Activated CD8-positive, alpha-beta T cell treated with anti-CD3 and anti-CD28 coated beads for 36 hours (primary cell): ENCODE data around the gene TAF10. TPM values are rescaled to one million over a fixed set of nuclear protein-coding genes. Genes with fewer than 3 reads are reported as not detected.

Experiments
- ATAC-seq: fragments of 200-7000 bp; cut with Tn5 transposase; one replicate; pipeline ENCODE4 v1.10.0; 2021; ENCODE audit warnings: mild to moderate bottlenecking, moderate library complexity
- CTCF ChIA-PET: fragments of 350-600 bp; sonication (Branson Sonifier 250); formaldehyde crosslinking; loops from one replicate; lab custom pipeline; 2021; ENCODE audit warnings: antibody characterized with exemption; lab: Charles Lee
- POLR2A ChIA-PET: fragments of 350-600 bp; sonication (Branson Sonifier 250); formaldehyde crosslinking; loops from one replicate; lab custom pipeline; 2021; ENCODE audit warnings: antibody characterized with exemption; lab: Charles Lee
- DNase-seq: peaks from one replicate; pipeline ENCODE4 v3.0.0-alpha.2; 2020
- H3K27ac Mint-ChIP-seq: one replicate; pipeline ENCODE4 v1.8.0; 2021; ENCODE audit warnings: mild to moderate bottlenecking, mixed read lengths
- H3K27me3 Mint-ChIP-seq: one replicate; pipeline ENCODE4 v1.8.0; 2021; ENCODE audit warnings: mixed read lengths
- H3K36me3 Mint-ChIP-seq: one replicate; pipeline ENCODE4 v1.8.0; 2021; ENCODE audit warnings: low read depth, mixed read lengths
- H3K4me1 Mint-ChIP-seq: one replicate; pipeline ENCODE4 v1.8.0; 2021; ENCODE audit warnings: low read depth, mixed read lengths
- H3K4me3 Mint-ChIP-seq: one replicate; pipeline ENCODE4 v1.8.0; 2021; ENCODE audit warnings: mild to moderate bottlenecking, moderate library complexity, mixed read lengths
- H3K9me3 Mint-ChIP-seq: one replicate; pipeline ENCODE4 v1.8.0; 2021; ENCODE audit warnings: mixed read lengths
- intact Hi-C: fragments of 100-400 bp; cut with micrococcal nuclease; formaldehyde crosslinking; loops from one replicate; pipeline ENCODE4 v1.10.0; 2022
- total RNA-seq, 2 experiments: library from RNA; stranded (reverse); gene quantifications; one replicate each; pipeline ENCODE4 v1.2.3, GENCODE V29; 2021
- TF ChIP-seq, protein P1 (sequence below): fragments of 200-600 bp; IDR thresholded peaks from one replicate; pipeline ENCODE4 v1.8.0; 2022; ENCODE audit warnings: antibody characterized with exemption, mild to moderate bottlenecking

The TAF10 gene
- total RNA-seq, 2 experiments from 2014 or later: 151 to 160 TPM

DNA sequence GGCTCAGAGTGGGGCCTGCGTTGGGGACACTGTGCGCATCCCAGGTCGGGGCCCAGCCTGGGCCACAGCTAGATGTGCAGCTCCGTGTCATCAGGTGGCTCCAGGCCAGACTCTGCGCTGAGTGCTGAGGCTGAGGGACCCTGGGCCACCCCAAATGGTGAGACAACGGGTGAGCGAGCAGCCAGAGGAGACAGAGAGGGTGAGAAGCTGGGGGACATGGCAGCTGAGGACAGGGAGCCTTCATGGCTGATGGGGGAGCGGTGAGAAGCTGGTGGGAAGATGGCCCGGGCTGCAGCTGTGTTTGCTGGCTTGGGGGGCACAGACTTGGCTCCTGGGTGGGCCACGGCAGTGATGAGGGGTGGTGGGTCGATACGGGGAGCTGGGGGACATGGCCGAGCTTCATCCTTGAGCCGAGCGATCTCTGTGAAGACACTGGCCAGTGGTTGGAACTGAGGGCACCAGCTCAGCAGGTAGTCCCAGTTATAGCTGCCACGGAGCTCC is 9.7 kb upstream of the TAF10 start:
- Mint-ChIP-seq H3K36me3 (no peaks in the 10 kb centered on the region), H3K27me3 (no peaks in the 10 kb centered on the region), H3K4me1 (peaks cover 3% of the 10 kb centered on the region), H3K27ac (no peak overlapping the region), H3K4me3 (no peak overlapping the region), H3K9me3 (no peaks in the 10 kb centered on the region)
- DNase-seq (no peak), ATAC-seq (no peak)
- ChIA-PET CTCF (interaction anchor here (0.8 to 1.4 kb wide), 8 partner anchors 9 to 243 kb away, joined by 3 to 5 read pairs (median 4); partner anchors contain the start of genes MRPL17 and TAF10), POLR2A (interaction anchor here (0.7 to 2.0 kb wide), 5 partner anchors 9 to 53 kb away, joined by 3 to 6 read pairs (median 3); partner anchors contain the start of gene TAF10)
- TF ChIP-seq, protein P1, sequence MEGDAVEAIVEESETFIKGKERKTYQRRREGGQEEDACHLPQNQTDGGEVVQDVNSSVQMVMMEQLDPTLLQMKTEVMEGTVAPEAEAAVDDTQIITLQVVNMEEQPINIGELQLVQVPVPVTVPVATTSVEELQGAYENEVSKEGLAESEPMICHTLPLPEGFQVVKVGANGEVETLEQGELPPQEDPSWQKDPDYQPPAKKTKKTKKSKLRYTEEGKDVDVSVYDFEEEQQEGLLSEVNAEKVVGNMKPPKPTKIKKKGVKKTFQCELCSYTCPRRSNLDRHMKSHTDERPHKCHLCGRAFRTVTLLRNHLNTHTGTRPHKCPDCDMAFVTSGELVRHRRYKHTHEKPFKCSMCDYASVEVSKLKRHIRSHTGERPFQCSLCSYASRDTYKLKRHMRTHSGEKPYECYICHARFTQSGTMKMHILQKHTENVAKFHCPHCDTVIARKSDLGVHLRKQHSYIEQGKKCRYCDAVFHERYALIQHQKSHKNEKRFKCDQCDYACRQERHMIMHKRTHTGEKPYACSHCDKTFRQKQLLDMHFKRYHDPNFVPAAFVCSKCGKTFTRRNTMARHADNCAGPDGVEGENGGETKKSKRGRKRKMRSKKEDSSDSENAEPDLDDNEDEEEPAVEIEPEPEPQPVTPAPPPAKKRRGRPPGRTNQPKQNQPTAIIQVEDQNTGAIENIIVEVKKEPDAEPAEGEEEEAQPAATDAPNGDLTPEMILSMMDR: no peak
- intact Hi-C loops: no loop called here

DNA sequence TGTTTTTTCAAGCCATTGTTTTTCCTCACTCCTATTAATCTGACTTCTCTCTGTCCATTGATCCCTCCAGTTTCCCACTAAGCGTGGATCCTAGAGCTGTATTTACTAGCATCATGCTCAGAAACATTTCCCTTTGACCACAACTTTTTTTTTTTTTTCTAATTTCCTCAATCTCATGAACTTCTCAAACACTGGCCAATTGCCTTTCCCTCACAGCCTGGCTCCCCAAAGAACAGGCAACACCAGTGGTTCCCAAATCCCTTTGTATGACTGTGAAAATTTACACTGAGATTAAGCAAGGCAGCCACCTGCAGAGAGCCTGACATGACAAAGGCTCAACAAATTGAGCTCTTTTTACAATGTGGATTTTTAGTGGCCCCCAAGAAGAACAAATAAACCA is 8.6 kb upstream of the TAF10 start:
- Mint-ChIP-seq H3K4me3 (no peak overlapping the region), H3K9me3 (no peaks in the 10 kb centered on the region), H3K27ac (no peak overlapping the region), H3K27me3 (no peaks in the 10 kb centered on the region), H3K36me3 (peaks cover 5% of the 10 kb centered on the region), H3K4me1 (peaks cover 3% of the 10 kb centered on the region)
- DNase-seq: no peak
- TF ChIP-seq, protein P1: no peak
- ChIA-PET CTCF (interaction anchor here (1.1 to 1.4 kb wide), 2 partner anchors 31 to 117 kb away, joined by 4 to 5 read pairs; no protein-coding TSS in a partner anchor), POLR2A (interaction anchor here (0.5 to 2.0 kb wide), 6 partner anchors 8 to 73 kb away, joined by 3 to 6 read pairs (median 3); partner anchors contain the start of gene TAF10)
- intact Hi-C loops: no loop called here
- no peak for ATAC-seq

DNA sequence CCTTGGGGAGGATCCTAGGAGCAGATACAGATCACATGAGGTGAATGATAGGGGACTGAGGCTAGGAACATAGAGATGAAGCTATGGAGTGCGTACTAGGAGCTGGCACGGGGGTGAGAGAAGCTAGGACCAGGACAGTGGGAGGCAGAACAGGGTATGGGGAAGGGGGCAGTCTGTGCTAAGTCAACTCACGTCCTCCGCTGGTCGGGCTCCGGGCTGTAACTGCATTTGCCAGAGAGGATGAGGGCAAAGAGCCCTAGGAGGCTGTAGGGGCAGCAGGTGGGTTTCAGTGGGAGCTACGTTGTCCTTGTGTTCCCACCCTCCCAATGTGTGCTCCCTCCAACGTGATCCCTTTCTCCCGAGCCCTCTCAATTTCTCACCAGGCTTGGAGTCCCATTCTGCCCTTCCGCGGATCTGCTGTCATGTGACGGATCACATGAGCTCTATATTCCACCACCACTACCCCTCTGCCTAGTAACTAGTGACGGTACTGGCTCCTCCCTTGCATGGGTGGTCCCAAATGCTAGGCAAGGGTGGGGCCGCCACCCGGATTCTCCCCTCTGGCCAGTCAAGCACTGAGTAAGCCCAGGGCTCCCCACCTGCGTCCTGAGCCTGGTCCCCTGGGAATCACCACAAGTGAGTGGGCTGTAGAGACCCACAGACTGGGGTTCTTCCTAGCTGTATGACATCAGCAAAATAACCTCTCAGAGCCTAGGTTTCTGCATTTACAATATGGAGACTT is 7.2 kb upstream of the TAF10 start, which contains the start of gene TPP1:
TSS of gene TPP1 (minus strand) at position 419 of the 742 bp plus-strand sequence. CDS start at position 397, 22 bp downstream.
- no peak within 1 kb of the TSS for H3K4me3 Mint-ChIP-seq
- intact Hi-C loops: loop anchor here (10.0 kb wide), 1 partner anchor 126 kb away; no protein-coding TSS in a partner anchor

DNA sequence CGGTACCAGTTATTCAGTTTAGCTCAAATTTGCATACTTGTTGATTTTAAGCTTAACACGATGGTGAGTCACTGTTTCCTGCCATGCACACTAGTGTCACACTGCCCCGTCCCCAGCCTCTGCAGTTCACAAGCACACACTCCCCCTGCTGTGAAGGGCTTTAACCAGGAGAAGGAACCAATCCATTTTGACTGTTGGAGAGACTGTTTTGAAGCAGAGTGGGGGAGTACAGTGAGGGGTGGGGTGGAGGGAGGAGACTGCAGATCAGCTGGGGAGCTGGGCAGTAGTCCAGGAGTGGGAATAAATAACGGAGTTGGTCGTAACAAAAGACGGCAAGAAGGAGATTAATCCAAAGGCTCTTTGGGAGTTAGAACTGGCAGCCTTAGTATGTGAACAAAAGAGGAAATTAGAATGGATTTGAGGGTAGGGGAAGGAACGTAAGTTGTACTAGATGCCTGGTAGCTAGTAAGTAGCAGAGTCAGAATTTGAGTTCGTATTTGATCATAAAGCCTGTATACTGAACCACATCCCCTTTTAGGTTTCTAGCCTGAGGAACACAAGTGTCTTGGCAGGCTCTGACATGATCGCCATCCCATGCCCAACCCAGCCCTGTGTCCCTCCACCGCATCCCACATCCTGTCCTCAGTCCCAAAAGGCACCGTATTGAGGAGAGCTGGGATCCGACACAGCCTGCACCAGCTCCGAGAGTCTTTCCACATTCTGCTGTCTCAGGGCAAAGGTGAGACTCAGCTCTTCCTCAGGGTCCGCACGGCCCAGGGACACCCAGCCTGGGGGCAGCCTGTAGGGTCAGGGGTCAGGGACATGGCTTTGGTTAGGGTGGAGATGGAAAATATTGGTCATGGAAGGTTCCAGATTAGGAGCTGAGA is 6.3 kb upstream of the TAF10 start:
- no peaks in the 10 kb centered on the region for H3K9me3 Mint-ChIP-seq
- POLR2A ChIA-PET: interaction anchor here (0.7 to 3.3 kb wide), 15 partner anchors 9 to 308 kb away, joined by 3 to 20 read pairs (median 5); partner anchors contain the start of genes DCHS1, ILK, MRPL17 and RRP8
- no peaks in the 10 kb centered on the region for H3K27me3 Mint-ChIP-seq
- peaks cover 3% of the 10 kb centered on the region for H3K4me1 Mint-ChIP-seq
- DNase-seq (peak; percentile 80), ATAC-seq (peak; percentile 46)
- peaks cover 6% of the 10 kb centered on the region for H3K36me3 Mint-ChIP-seq
- H3K4me3 Mint-ChIP-seq: no peak overlapping the region
- CTCF ChIA-PET: interaction anchor here (0.6 to 2.7 kb wide), 15 partner anchors 11 to 239 kb away, joined by 3 to 23 read pairs (median 4); partner anchors contain the start of genes ILK, MRPL17 and RRP8
- intact Hi-C loops: loop anchor here (10.0 kb wide), 1 partner anchor 126 kb away; no protein-coding TSS in a partner anchor
- no peak overlapping the region for H3K27ac Mint-ChIP-seq
- TF ChIP-seq, protein P1: no peak

More for the DNA sequence above, 7.2 kb upstream of the TAF10 start, which contains the start of gene TPP1:
- H3K4me1 Mint-ChIP-seq: peaks cover 3% of the 10 kb centered on the region
- no peaks in the 10 kb centered on the region for H3K27me3 Mint-ChIP-seq
- DNase-seq: peak; percentile 96
- CTCF ChIA-PET: interaction anchor here (0.6 to 2.7 kb wide), 16 partner anchors 10 to 240 kb away, joined by 3 to 23 read pairs (median 4); partner anchors contain the start of genes ILK, MRPL17 and RRP8
- TF ChIP-seq, protein P1: no peak
- H3K9me3 Mint-ChIP-seq: no peaks in the 10 kb centered on the region
- peak; percentile 98 for ATAC-seq
- H3K36me3 Mint-ChIP-seq: peaks cover 6% of the 10 kb centered on the region
- POLR2A ChIA-PET: interaction anchor here (0.7 to 3.3 kb wide), 16 partner anchors 8 to 307 kb away, joined by 3 to 20 read pairs (median 5); partner anchors contain the start of genes DCHS1, ILK, MRPL17 and RRP8
- no peak within 1 kb of the TSS for H3K27ac Mint-ChIP-seq
